ENCODE results near the gene MAFB. TPM values are rescaled to one million over a fixed set of nuclear protein-coding genes. Genes with fewer than 3 reads are reported as not detected.

The MAFB gene
- total RNA-seq, 1 donor from 2014 or later, result 1.9 TPM

DNA sequence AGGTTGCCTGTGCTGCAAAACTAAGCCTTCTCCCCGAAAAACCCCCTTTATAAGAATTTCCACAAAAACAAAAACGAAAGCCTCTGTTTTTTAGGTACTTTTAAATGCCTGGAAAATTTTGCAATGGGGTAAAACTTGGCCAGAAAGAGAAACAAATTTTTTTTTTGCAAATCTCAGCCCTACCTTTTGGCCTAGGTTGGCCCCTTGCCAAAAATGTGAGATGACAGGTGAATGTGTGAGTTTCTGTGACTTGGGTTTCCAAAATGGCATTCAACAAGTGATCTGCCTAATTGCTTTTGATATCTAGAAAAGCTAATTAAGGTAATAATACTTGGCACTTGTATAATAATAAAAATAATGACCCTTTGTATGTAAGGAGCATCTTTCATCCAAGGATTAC is 48.4 kb downstream of the MAFB start:
- DNase-seq (ENCODE audit: low read depth, low spot score), result no peak
- Mint-ChIP-seq H3K9me3 (no peaks in the 10 kb centered on the region), H3K4me3 (no peak overlapping the region), H3K36me3 (ENCODE audit: low read depth) (no peaks in the 10 kb centered on the region), H3K4me1 (no peaks in the 10 kb centered on the region), H3K27me3 (ENCODE audit: low read depth) (peaks cover 14% of the 10 kb centered on the region), H3K27ac (ENCODE audit: unreplicated experiment) (no peak overlapping the region)
- TF ChIP-seq, protein P1, sequence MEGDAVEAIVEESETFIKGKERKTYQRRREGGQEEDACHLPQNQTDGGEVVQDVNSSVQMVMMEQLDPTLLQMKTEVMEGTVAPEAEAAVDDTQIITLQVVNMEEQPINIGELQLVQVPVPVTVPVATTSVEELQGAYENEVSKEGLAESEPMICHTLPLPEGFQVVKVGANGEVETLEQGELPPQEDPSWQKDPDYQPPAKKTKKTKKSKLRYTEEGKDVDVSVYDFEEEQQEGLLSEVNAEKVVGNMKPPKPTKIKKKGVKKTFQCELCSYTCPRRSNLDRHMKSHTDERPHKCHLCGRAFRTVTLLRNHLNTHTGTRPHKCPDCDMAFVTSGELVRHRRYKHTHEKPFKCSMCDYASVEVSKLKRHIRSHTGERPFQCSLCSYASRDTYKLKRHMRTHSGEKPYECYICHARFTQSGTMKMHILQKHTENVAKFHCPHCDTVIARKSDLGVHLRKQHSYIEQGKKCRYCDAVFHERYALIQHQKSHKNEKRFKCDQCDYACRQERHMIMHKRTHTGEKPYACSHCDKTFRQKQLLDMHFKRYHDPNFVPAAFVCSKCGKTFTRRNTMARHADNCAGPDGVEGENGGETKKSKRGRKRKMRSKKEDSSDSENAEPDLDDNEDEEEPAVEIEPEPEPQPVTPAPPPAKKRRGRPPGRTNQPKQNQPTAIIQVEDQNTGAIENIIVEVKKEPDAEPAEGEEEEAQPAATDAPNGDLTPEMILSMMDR (conservative IDR thresholded peaks at IDR 0.05), result no peak

DNA sequence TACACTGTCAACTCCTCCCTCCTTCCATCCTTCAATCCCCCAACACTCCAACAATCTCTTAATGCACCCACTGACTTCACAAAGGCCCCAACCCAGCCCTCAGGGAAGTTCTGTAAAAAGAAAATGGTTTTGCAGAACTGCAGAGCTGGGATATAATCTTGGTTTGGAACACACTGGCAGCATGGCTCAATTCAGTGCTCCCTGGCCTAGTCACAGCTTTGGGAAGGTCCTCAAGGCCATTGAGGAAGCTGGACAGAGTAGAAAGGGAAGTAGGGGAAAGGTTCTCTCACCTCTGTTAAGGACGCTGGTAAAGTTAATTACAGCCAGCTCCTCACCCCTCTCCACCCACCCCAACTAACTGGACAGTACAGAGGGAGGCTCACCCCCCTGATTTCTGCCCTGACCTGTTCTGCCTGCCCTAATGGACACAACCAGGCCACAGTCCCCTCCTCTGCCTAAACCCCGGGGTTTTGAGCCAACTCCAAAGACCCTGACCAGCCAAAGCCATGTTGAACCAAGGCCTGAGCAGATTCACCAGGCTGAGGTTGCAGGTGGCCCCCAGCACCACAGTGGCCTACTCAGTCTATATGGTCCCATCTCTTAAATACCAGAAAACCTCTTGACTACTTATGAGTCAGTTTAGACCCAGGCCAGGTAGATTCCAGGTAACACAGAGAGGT is 49.2 kb downstream of the MAFB start:
- DNase-seq (ENCODE audit: low read depth, low spot score), result no peak
- H3K4me3 Mint-ChIP-seq, result no peak overlapping the region
- H3K4me1 Mint-ChIP-seq, result no peaks in the 10 kb centered on the region

DNA sequence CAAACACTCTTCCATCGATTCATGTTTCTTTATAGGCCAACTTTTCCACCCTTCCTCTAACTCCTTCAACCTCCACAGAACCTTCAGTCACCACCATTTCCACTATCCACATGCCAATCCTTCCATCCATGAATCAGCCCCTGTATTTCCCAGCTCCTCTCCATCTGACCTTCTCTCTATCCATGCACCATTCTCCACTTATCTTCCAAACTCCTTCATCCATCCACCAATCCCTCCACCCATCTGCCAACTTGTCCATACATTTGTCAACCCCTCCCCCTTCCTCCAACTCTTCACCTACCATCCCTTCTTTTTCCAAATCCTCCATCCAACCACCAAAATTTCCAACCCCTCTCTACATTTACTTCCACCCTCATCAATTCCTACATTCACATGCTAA is 49.9 kb downstream of the MAFB start:
- Mint-ChIP-seq H3K27me3 (ENCODE audit: low read depth) (peaks cover 14% of the 10 kb centered on the region), H3K4me1 (no peaks in the 10 kb centered on the region), H3K36me3 (ENCODE audit: low read depth) (no peaks in the 10 kb centered on the region), H3K4me3 (no peak overlapping the region), H3K27ac (ENCODE audit: unreplicated experiment) (no peak overlapping the region), H3K9me3 (no peaks in the 10 kb centered on the region)
- TF ChIP-seq, protein P1 (conservative IDR thresholded peaks at IDR 0.05), result no peak
- no peak for DNase-seq (ENCODE audit: low read depth, low spot score)

More for the DNA sequence above, 49.2 kb downstream of the MAFB start:
- TF ChIP-seq, protein P1 (conservative IDR thresholded peaks at IDR 0.05), result no peak
- H3K9me3 Mint-ChIP-seq, result no peaks in the 10 kb centered on the region
- no peak overlapping the region for H3K27ac Mint-ChIP-seq (ENCODE audit: unreplicated experiment)
- H3K36me3 Mint-ChIP-seq (ENCODE audit: low read depth), result no peaks in the 10 kb centered on the region
- H3K27me3 Mint-ChIP-seq (ENCODE audit: low read depth), result peaks cover 14% of the 10 kb centered on the region

DNA sequence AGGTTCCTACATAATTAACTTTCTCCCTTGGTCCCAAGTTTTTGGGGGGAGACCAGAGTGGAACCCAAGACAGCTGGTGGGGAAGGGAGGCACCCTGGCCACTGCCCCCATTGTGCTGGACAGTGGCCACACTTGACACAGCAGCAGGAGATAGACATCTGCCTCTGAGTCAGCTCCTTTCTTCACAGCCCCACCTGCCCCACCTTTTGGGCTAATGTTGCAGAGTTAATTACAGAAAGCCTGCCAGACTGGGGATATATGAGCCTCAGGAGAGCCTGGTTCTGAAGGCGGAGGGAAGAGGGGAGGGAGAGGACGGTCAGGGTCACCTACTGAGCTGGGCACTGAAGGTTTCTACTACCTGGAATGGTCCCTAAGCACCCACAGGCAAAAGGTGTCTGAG is 50.6 kb downstream of the MAFB start:
- H3K27me3 Mint-ChIP-seq (ENCODE audit: low read depth), result peaks cover 14% of the 10 kb centered on the region
- TF ChIP-seq, protein P1 (conservative IDR thresholded peaks at IDR 0.05), result no peak
- DNase-seq (ENCODE audit: low read depth, low spot score), result no peak
- H3K27ac Mint-ChIP-seq (ENCODE audit: unreplicated experiment), result no peak overlapping the region
- H3K4me3 Mint-ChIP-seq, result no peak overlapping the region
- no peaks in the 10 kb centered on the region for H3K9me3 Mint-ChIP-seq
- no peaks in the 10 kb centered on the region for H3K36me3 Mint-ChIP-seq (ENCODE audit: low read depth)
- no peaks in the 10 kb centered on the region for H3K4me1 Mint-ChIP-seq

DNA sequence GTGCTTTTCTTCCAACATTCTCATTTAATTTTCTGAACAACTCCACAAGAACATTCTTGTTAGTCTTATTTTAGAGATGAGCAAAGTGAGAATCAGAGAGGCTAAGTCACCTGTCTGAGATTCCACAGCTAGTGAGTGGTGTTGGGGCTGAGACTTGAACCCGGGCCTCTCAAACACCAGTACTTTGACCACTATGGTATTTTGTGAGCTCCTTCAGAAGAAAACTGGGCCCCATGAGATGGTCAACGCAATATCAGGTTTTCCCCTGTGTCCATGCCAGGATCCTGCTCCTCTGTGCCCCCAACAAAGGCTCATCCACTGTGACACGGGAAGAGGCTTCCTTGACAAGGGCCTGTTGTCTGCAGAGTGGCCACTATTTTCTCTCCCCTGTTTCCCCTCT is 51.9 kb downstream of the MAFB start:
- Mint-ChIP-seq H3K4me1 (no peaks in the 10 kb centered on the region), H3K9me3 (no peaks in the 10 kb centered on the region), H3K27me3 (ENCODE audit: low read depth) (peaks cover 14% of the 10 kb centered on the region), H3K36me3 (ENCODE audit: low read depth) (no peaks in the 10 kb centered on the region), H3K4me3 (no peak overlapping the region), H3K27ac (ENCODE audit: unreplicated experiment) (no peak overlapping the region)
- no peak for DNase-seq (ENCODE audit: low read depth, low spot score)
- TF ChIP-seq, protein P1 (conservative IDR thresholded peaks at IDR 0.05), result no peak
